Measurements from ENCODE around the gene TRPC4AP. TPM values are rescaled to one million over a fixed set of nuclear protein-coding genes. Genes with fewer than 3 reads are reported as not detected.

Gene TRPC4AP
- total RNA-seq, 1 donor from 2014 or later = 61.9 TPM

- H3K27ac ChIP-seq = no peak overlapping the region
- TF ChIP-seq POLR2AphosphoS5 (IDR thresholded peaks at IDR 0.05; ENCODE audit: insufficient read depth in 1 of 2, low read depth in 1 of 2) (no peak), POLR2A (IDR thresholded peaks at IDR 0.05) (no peak), CTCF (IDR thresholded peaks at IDR 0.05) (no peak)
- no peak overlapping the region for H3K4me3 ChIP-seq
- DNase-seq (ENCODE audit: extremely low spot score in 2 of 2) = no peak
- peaks cover 0 to 9% of the 10 kb centered on the region in 2 donors for H3K36me3 ChIP-seq
- intact Hi-C loops (cut with DNase I) = no loop called here
- H3K27me3 ChIP-seq = no peaks in the 10 kb centered on the region
- H3K4me1 ChIP-seq = peaks cover 19% of the 10 kb centered on the region
- H3K9me3 ChIP-seq = no peaks in the 10 kb centered on the region
Observed at GRCh38 chr20:35063168-35063567, 29.4 kb downstream of the TRPC4AP start.

GRCh38 chr20:35062478-35062877 is 30.1 kb downstream of the TRPC4AP start:
- H3K4me1 ChIP-seq = peaks cover 19% of the 10 kb centered on the region
- no peak for DNase-seq (ENCODE audit: extremely low spot score in 2 of 2)
- H3K27ac ChIP-seq = no peak overlapping the region
- no peaks in the 10 kb centered on the region for H3K27me3 ChIP-seq
- H3K36me3 ChIP-seq = peaks cover 0 to 4% of the 10 kb centered on the region in 2 donors
- intact Hi-C loops (cut with DNase I) = no loop called here
- no peak overlapping the region for H3K4me3 ChIP-seq
- no peaks in the 10 kb centered on the region for H3K9me3 ChIP-seq
- TF ChIP-seq POLR2A (IDR thresholded peaks at IDR 0.05) (no peak), POLR2AphosphoS5 (IDR thresholded peaks at IDR 0.05; ENCODE audit: insufficient read depth in 1 of 2, low read depth in 1 of 2) (no peak), CTCF (IDR thresholded peaks at IDR 0.05) (no peak)

- DNase-seq (ENCODE audit: extremely low spot score in 2 of 2) = no peak
- Histone ChIP-seq H3K27me3 (no peaks in the 10 kb centered on the region), H3K4me3 (no peak overlapping the region), H3K4me1 (peaks cover 7% of the 10 kb centered on the region), H3K36me3 (peaks cover 0 to 13% of the 10 kb centered on the region in 2 donors), H3K9me3 (no peaks in the 10 kb centered on the region), H3K27ac (no peak overlapping the region)
- no peak for TF ChIP-seq POLR2A (IDR thresholded peaks at IDR 0.05)
- TF ChIP-seq POLR2AphosphoS5 (IDR thresholded peaks at IDR 0.05; ENCODE audit: insufficient read depth in 1 of 2, low read depth in 1 of 2) = no peak
- no peak for TF ChIP-seq CTCF (IDR thresholded peaks at IDR 0.05)
- intact Hi-C loops (cut with DNase I) = no loop called here
Observed at GRCh38 chr20:35060168-35060567, 32.4 kb downstream of the TRPC4AP start.

- intact Hi-C loops (cut with DNase I) = no loop called here
- H3K27ac ChIP-seq = no peak overlapping the region
- no peaks in the 10 kb centered on the region for H3K9me3 ChIP-seq
- no peaks in the 10 kb centered on the region for H3K27me3 ChIP-seq
- H3K4me1 ChIP-seq = peaks cover 5% of the 10 kb centered on the region
- DNase-seq (ENCODE audit: extremely low spot score in 2 of 2) = no peak
- TF ChIP-seq POLR2AphosphoS5 (IDR thresholded peaks at IDR 0.05; ENCODE audit: insufficient read depth in 1 of 2, low read depth in 1 of 2) (no peak), POLR2A (IDR thresholded peaks at IDR 0.05) (no peak), CTCF (IDR thresholded peaks at IDR 0.05) (no peak)
- H3K4me3 ChIP-seq = no peak overlapping the region
- peaks cover 0 to 17% of the 10 kb centered on the region in 2 donors for H3K36me3 ChIP-seq
Observed at GRCh38 chr20:35059612-35060011, 33.0 kb downstream of the TRPC4AP start.

GRCh38 chr20:35059110-35059509 is 33.5 kb downstream of the TRPC4AP start:
- intact Hi-C loops (cut with DNase I) = no loop called here
- TF ChIP-seq CTCF (IDR thresholded peaks at IDR 0.05) = no peak
- TF ChIP-seq POLR2AphosphoS5 (IDR thresholded peaks at IDR 0.05; ENCODE audit: insufficient read depth in 1 of 2, low read depth in 1 of 2) = no peak
- no peak for TF ChIP-seq POLR2A (IDR thresholded peaks at IDR 0.05)
- Histone ChIP-seq H3K9me3 (no peaks in the 10 kb centered on the region), H3K27me3 (no peaks in the 10 kb centered on the region), H3K4me3 (no peak overlapping the region), H3K4me1 (peaks cover 5% of the 10 kb centered on the region), H3K27ac (no peak overlapping the region), H3K36me3 (peaks cover 0 to 17% of the 10 kb centered on the region in 2 donors)
- DNase-seq (ENCODE audit: extremely low spot score in 2 of 2) = no peak
